ENCODE results near the gene MON1B. TPM values are rescaled to one million over a fixed set of nuclear protein-coding genes. Genes with fewer than 3 reads are reported as not detected.

MON1B gene
- total RNA-seq (10 to 100 TPM; 11.2 to 33.0 (median 17.5) TPM), polyA plus RNA-seq (10 to 100 TPM in 1 of 2 donors, 1 to 10 TPM in 1; 5.6 to 30.2 TPM)
- long read RNA-seq, donor 1, full-length matches to known transcripts = 14 of 26 reads
- long read RNA-seq, donor 1, partial matches to known transcripts = 5 of 26 reads
- long read RNA-seq, donor 1, other reads (novel, unspliced or antisense) = 7 of 26 reads
- long read RNA-seq, donor 2, full-length matches to known transcripts = 31 of 49 reads
- long read RNA-seq, donor 2, partial matches to known transcripts = 12 of 49 reads
- long read RNA-seq, donor 2, other reads (novel, unspliced or antisense) = 6 of 49 reads
- long read RNA-seq, donor 3, full-length matches to known transcripts = 19 of 35 reads
- long read RNA-seq, donor 3, partial matches to known transcripts = 11 of 35 reads
- long read RNA-seq, donor 3, other reads (novel, unspliced or antisense) = 5 of 35 reads

DNA sequence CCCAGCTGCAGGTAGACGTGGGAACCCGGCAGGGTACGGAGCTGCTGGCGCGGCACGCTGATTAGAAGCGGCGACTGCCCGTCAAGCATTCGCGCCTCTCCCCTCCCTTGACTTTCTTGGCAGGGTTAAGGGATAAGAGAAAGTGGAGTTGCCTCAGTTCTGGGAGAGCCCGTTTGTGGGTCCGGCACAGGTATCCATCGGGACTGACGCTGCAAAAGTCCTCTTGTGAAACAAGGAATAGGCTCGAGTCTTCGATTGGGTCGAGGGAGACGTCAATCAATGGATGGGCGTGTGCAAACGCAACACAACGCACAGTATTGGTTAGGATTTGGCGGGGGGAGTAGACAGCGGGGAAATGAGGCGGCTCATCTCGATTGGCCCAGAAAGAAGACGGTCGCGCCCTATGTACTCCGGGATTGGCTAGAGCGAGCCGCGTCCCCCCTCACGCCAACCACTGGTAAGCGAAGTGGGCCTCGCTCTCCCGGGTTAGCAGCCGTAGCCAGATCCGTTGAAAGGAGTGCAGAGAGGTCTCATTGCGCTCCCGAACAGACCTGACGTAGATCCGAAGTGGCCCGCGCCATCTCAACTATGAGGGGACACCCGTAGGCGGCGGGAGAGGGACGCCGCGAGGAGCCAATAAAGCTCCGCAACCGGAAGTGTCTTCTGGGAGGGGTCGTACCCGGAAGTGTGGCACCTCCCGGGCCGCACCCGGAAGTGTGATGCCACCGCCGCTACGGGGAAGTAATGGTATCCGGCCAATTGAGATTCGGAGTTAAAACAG, at the start of gene MON1B:
Gene MON1B (plus strand): TSS at position 713 of the 781 bp plus-strand sequence. CDS start 296 bp downstream, outside the sequence.
- peak; percentile 99 for ATAC-seq
- WGBS, 4 donors = 0 to 1% (median 0%) methylated on average over 38 to 63 of the region's 63 CpGs
- Histone ChIP-seq H3K9me3 (no peaks in the 10 kb centered on the region), H3K4me1 (peaks cover 0 to 23% (median 12%) of the 10 kb centered on the region in 12 donors), H3K4me3 (peak within 1 kb of the TSS; percentile 66 to 91 (median 82)), H3K27me3 (no peaks in the 10 kb centered on the region), H3K36me3 (peaks cover 0 to 29% (median 21%) of the 10 kb centered on the region in 9 donors), H3K27ac (peak within 1 kb of the TSS; percentile 76 to 100 (median 92))
- peak; percentile 97 to 99 (median 98) for DNase-seq
- intact Hi-C loops (cut with DNase I) = loop anchor here in 1 of 10 donors (5.0 kb wide), 1 partner anchor 532 kb away; the partner anchor contains the start of gene NUDT7
- TF ChIP-seq POLR2A (IDR thresholded peaks at IDR 0.05) (peak in 1 of 2 donors; percentile 84), CTCF (IDR thresholded peaks at IDR 0.05) (peak in 3 of 12 donors; percentile 20 to 33 (median 21))

DNA sequence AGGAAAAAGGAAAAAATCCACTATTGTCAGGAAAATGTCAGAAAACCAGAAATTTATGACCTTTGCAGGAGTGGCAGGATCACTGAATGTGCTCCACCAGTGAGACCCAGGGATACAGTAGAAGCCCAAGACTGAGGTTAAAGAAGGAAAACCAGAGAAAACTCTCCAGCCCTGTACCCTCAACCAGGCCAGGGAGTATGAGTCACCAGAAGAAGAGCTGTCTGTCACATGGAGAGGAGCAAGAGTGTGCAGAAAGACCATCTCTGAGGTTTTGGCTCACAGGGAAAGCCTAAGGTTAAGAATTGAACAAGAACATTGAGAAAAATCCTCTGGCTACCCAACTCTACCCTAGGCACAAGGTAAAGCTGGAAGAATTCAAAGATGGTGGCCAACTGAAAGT, 47.6 kb upstream of the MON1B start:
- TF ChIP-seq POLR2A (IDR thresholded peaks at IDR 0.05) (no peak), CTCF (IDR thresholded peaks at IDR 0.05) (no peak)
- H3K36me3 ChIP-seq = no peaks in the 10 kb centered on the region
- intact Hi-C loops (cut with DNase I) = no loop called here
- no peak overlapping the region for H3K4me3 ChIP-seq
- H3K27ac ChIP-seq = no peak overlapping the region
- DNase-seq (no peak), ATAC-seq (no peak)
- H3K9me3 ChIP-seq = peaks cover 0 to 25% (median 3%) of the 10 kb centered on the region in 12 donors
- no peaks in the 10 kb centered on the region for H3K27me3 ChIP-seq
- no peaks in the 10 kb centered on the region for H3K4me1 ChIP-seq

GRCh38 chr16:77148121-77148520, 42.9 kb upstream of the MON1B start:
- Histone ChIP-seq H3K9me3 (peaks cover 0 to 25% (median 3%) of the 10 kb centered on the region in 12 donors), H3K4me3 (no peak overlapping the region), H3K27me3 (no peaks in the 10 kb centered on the region), H3K4me1 (no peaks in the 10 kb centered on the region), H3K27ac (no peak overlapping the region), H3K36me3 (no peaks in the 10 kb centered on the region)
- 67 to 84% (median 81%) methylated on average over 4 of the region's 4 CpGs for WGBS, 4 donors
- TF ChIP-seq POLR2A (IDR thresholded peaks at IDR 0.05) (no peak), CTCF (IDR thresholded peaks at IDR 0.05) (no peak)
- DNase-seq = no peak
- no peak for ATAC-seq
- intact Hi-C loops (cut with DNase I) = no loop called here
